Smooth muscle cell (in vitro differentiated cells): ENCODE data around the gene CNIH2. TPM values are rescaled to one million over a fixed set of nuclear protein-coding genes. Genes with fewer than 3 reads are reported as not detected.

Experiments
- DNase-seq: peaks from one replicate; lab custom pipeline; 2025; ENCODE audit not compliant: unreplicated experiment; lab: John Stamatoyannopoulos, UW
- H2AFZ ChIP-seq: fragments of 200-600 bp; sonication (generic); 2 replicates; pipeline ENCODE4 v1.6.0; 2016; ENCODE audit warnings: antibody characterized with exemption, low read depth, mild to moderate bottlenecking
- H3F3A ChIP-seq: fragments of 200-600 bp; sonication (generic); 2 replicates; pipeline ENCODE4 v1.6.0; 2017; ENCODE audit warnings: antibody characterized with exemption, low read depth
- H3K27ac ChIP-seq: fragments of 200-600 bp; sonication (generic); 2 replicates; pipeline ENCODE4 v1.5.1; 2016; ENCODE audit warnings: low read depth, mild to moderate bottlenecking
- H3K27me3 ChIP-seq: fragments of 200-600 bp; sonication (generic); 2 replicates; pipeline ENCODE4 v1.6.1; 2016; ENCODE audit warnings: low read depth, mild to moderate bottlenecking
- H3K36me3 ChIP-seq: fragments of 200-600 bp; sonication (generic); 2 replicates; pipeline ENCODE4 v1.5.1; 2016; ENCODE audit warnings: low read depth
- H3K4me1 ChIP-seq: fragments of 200-600 bp; sonication (generic); 2 replicates; pipeline ENCODE4 v1.5.1; 2016; ENCODE audit warnings: low read depth
- H3K4me2 ChIP-seq: fragments of 200-600 bp; sonication (generic); 2 replicates; pipeline ENCODE4 v1.6.0; 2016; ENCODE audit warnings: mild to moderate bottlenecking
- H3K4me3 ChIP-seq: fragments of 200-600 bp; sonication (generic); 2 replicates; pipeline ENCODE4 v1.5.1; 2016; ENCODE audit warnings: mild to moderate bottlenecking
- H3K79me2 ChIP-seq: fragments of 200-600 bp; sonication (generic); 2 replicates; pipeline ENCODE4 v1.6.0; 2016; ENCODE audit warnings: low read depth, mild to moderate bottlenecking
- H3K9ac ChIP-seq: fragments of 200-600 bp; sonication (generic); 2 replicates; pipeline ENCODE4 v1.6.0; 2016; ENCODE audit warnings: low read depth
- H3K9me3 ChIP-seq: fragments of 200-600 bp; sonication (generic); replicated peaks from 2 replicates; pipeline ENCODE4 v1.5.1; 2016; ENCODE audit warnings: low read depth
- H4K20me1 ChIP-seq: fragments of 200-600 bp; sonication (generic); 2 replicates; pipeline ENCODE4 v1.6.0; 2016; ENCODE audit warnings: low read depth
- WGBS: methylation state at CpG from one replicate; pipeline ENCODE4 v1.1.7; 2016; ENCODE audit warnings: low lambda C conversion rate; 5-methylcytosine and 5-hydroxymethylcytosine counted together
- polyA plus RNA-seq: library from polyadenylated mRNA; unstranded; fragments of >200 nt; fragmentation: Nextera tagmentation; extraction: Ambion mirVana; gene quantifications from 2 replicates; pipeline ENCODE4 v1.2.1, GENCODE V29; 2016
- total RNA-seq: library from RNA; depleted of rRNA; stranded (reverse); fragments of >200 nt; gene quantifications from 2 replicates; pipeline ENCODE4 v1.2.3, GENCODE V29; 2014
- TF ChIP-seq, protein P1 (sequence below): fragments of 200-600 bp; sonication (generic); IDR thresholded peaks from 2 replicates; pipeline ENCODE4 v1.5.1; 2017; ENCODE audit warnings: borderline replicate concordance, mild to moderate bottlenecking, antibody characterized with exemption; ENCODE audit not compliant: insufficient read depth, poor library complexity, severe bottlenecking

CNIH2 gene
- total and polyA plus RNA-seq, 2 experiments from 2014 or later = 12.2 to 17.0 TPM

DNA sequence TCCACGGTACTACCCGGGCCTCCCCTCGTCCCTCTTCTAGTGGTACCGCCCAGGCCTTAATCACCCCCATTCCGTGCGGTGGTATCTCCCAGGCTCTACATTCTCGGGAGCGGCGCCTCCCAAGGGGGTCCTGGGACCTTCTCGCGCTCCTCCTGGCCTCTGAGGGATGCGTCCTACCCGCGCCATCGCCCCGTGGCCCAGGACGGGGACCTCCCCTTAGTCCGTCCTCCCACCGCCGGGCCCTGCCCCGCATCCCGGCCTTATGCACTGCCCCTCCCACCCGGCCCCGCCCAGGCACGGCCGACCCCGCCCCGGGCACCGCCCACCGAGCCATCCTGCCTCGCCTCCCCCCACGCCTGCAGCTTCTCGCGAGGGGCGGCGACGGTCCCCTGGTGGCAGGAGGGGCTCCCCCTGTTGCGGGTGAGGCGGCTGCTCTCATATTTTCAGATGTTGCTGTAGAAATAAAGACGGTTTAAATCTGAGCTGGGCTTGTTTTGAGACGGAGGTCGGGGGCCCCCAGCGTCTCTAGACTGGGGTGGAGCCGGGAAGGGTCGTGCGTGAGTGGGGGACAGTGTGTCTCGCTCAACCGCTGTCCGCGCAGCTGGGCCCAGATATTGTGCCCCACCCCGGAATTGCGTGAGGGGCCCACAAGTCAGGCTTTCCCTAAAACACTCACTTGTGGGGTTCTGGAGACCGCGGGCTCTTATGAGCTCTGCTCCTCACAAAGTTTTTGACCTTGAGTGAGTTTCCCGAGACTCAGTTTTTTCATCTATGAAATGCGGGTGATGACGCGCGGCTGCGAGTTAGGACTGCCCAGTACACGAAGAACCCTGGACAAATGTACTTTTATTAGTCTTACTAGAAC is 10.4 kb upstream of the CNIH2 start:
- Histone ChIP-seq H3K27ac (peak overlapping the region; percentile 85), H3K36me3 (no peaks in the 10 kb centered on the region), H3K9me3 (no peaks in the 10 kb centered on the region), H2AFZ (no peak overlapping the region), H3K4me1 (peaks cover 5% of the 10 kb centered on the region), H3K79me2 (peaks cover 27% of the 10 kb centered on the region), H3K4me2 (peak overlapping the region; percentile 96), H3K9ac (peak overlapping the region; percentile 79), H3F3A (peaks cover 5% of the 10 kb centered on the region), H3K27me3 (no peaks in the 10 kb centered on the region), H4K20me1 (peaks cover 34% of the 10 kb centered on the region), H3K4me3 (peak overlapping the region; percentile 81)
- DNase-seq = peak; percentile 89
- 2% methylated on average over 43 of the region's 61 CpGs for WGBS
- TF ChIP-seq, protein P1, sequence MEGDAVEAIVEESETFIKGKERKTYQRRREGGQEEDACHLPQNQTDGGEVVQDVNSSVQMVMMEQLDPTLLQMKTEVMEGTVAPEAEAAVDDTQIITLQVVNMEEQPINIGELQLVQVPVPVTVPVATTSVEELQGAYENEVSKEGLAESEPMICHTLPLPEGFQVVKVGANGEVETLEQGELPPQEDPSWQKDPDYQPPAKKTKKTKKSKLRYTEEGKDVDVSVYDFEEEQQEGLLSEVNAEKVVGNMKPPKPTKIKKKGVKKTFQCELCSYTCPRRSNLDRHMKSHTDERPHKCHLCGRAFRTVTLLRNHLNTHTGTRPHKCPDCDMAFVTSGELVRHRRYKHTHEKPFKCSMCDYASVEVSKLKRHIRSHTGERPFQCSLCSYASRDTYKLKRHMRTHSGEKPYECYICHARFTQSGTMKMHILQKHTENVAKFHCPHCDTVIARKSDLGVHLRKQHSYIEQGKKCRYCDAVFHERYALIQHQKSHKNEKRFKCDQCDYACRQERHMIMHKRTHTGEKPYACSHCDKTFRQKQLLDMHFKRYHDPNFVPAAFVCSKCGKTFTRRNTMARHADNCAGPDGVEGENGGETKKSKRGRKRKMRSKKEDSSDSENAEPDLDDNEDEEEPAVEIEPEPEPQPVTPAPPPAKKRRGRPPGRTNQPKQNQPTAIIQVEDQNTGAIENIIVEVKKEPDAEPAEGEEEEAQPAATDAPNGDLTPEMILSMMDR = peak; percentile 27

DNA sequence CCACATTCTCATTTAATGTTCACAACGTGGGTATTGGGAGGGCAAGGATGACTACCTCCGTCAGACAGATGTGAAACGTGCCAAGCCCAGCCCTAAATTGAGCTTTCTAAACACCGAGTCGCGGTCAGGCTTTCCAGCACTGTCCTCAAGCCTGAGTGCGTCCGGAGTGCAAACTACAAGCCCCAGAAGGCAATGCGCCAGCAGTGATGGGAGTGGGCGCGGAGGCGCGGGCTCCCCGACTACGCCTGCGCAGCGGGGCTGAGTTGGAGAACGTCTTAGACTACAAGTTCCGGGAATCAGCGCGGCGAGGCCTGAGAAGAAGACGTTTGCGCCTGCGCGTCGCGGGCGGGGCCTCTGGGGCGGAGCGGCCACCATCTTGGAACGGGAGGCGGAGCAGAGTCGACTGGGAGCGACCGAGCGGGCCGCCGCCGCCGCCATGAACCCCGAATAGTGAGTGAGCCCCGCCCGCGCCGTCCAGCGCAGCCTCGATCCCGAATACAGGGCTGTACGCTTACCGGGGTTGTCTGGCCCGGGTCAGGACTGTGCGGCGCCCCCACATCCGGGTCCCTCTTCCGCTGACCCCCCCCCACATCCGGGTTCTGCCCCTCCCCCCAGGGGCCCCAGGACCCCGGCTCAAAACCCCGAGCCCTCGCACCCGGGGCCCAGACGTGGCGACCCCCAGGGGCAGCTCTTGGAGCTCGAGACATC is 9.6 kb upstream of the CNIH2 start, which contains the start of gene RAB1B:
RAB1B (plus strand) TSS at position 396 of the 708 bp plus-strand sequence; CDS start at position 437, 41 bp downstream.
- Histone ChIP-seq H3K4me3 (peak within 1 kb of the TSS; percentile 81), H3K36me3 (no peaks in the 10 kb centered on the region), H3F3A (peaks cover 5% of the 10 kb centered on the region), H3K79me2 (peaks cover 27% of the 10 kb centered on the region), H3K27ac (peak within 1 kb of the TSS; percentile 85), H3K4me1 (peaks cover 5% of the 10 kb centered on the region), H3K27me3 (no peaks in the 10 kb centered on the region), H3K4me2 (peak within 1 kb of the TSS; percentile 96), H2AFZ (no peak within 1 kb of the TSS), H4K20me1 (peaks cover 39% of the 10 kb centered on the region), H3K9ac (peak within 1 kb of the TSS; percentile 91), H3K9me3 (no peaks in the 10 kb centered on the region)
- DNase-seq = peak; percentile 100
- WGBS = under 1% methylated on average over 52 of the region's 64 CpGs
- TF ChIP-seq, protein P1 = no peak

DNA sequence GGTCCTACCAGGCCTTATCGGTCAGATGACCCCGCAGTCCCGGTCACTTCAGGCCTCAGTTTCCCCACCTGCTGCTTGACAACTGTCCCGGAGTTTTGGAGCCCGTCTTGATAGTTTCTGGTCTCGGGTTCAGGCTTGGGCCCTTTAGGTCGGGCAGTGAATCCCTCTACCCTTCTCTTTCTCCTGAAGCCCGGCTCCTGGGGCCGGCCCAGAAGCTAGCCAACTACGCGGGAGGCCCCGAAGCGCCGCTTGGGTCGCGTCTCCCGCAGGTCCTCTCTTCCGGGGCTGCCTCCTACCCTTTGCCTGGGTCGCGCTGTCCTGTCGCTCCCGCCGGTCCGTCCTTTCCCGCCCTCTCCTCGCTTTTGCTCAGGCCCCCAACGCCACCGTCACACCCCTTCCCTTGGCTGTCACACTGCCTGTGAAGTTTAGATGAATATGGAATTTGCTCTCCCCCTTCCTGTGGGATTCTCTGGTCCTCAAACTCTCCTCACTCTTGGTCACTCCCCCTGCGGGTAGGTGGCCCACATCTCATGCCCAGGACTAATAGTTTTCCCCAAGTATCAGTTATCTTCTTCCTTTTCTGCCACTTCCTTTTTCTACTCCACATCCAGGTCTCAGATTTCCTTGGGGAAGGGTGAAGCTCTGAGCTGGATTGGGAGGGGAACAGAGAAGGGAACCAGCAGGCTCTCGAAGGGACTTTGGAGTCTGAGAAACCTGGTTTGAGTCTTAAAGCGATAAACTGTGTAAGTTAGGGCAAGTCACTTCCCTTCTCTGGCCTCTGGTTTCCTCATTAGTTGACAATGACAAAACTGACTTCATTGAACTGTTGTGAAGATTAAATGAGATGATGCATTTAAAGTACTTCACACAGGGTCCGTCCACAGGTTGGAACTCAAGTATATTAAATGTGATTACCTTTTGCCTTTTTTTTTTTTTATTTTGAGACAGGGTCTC is 8.7 kb upstream of the CNIH2 start:
- Histone ChIP-seq H3K9me3 (no peaks in the 10 kb centered on the region), H3K4me3 (peak overlapping the region; percentile 81), H3K27ac (peak overlapping the region; percentile 76), H2AFZ (no peak overlapping the region), H3K4me1 (peaks cover 5% of the 10 kb centered on the region), H3K27me3 (no peaks in the 10 kb centered on the region), H3K9ac (peak overlapping the region; percentile 91), H3K4me2 (peak overlapping the region; percentile 96), H3K79me2 (peaks cover 27% of the 10 kb centered on the region), H4K20me1 (peaks cover 44% of the 10 kb centered on the region), H3K36me3 (peaks cover 3% of the 10 kb centered on the region), H3F3A (peaks cover 10% of the 10 kb centered on the region)
- WGBS = 6% methylated on average over 32 of the region's 32 CpGs
- no peak for DNase-seq
- TF ChIP-seq, protein P1 = peak; percentile 13
